H1 (cell line): ENCODE measurements around the gene DCPS. TPM values are rescaled to one million over a fixed set of nuclear protein-coding genes. Genes with fewer than 3 reads are reported as not detected.

Source experiments
- CTCF ChIA-PET: fragments of 300-600 bp; sonication (Branson Sonifier 250); formaldehyde crosslinking; loops from one replicate; lab custom pipeline; 2021; ENCODE audit not compliant: partially characterized antibody; lab: Charles Lee
- POLR2A ChIA-PET: fragments of 300-600 bp; sonication (Branson Sonifier 250); formaldehyde crosslinking; loops from one replicate; lab custom pipeline; 2021; ENCODE audit warnings: inconsistent platforms; ENCODE audit not compliant: partially characterized antibody; lab: Charles Lee
- DNase-seq, 2 experiments: peaks; one replicate each; pipeline versions ENCODE4 v3.0.0 to v3.0.0-alpha.2; 2010 to 2022; ENCODE audit warnings: low spot score in 2 of 2, low read depth in 1 of 2, mixed read lengths in 1 of 2
- FAIRE-seq: peaks from 2 replicates; lab custom pipeline; 2011; peaks lifted over from hg19 to GRCh38; lab: Jason Lieb, UNC
- H2AFZ ChIP-seq: 2 replicates; pipeline ENCODE4 v1.8.1; 2012; ENCODE audit warnings: low read length, inconsistent platforms
- H2AK5ac ChIP-seq: 2 replicates; pipeline ENCODE4 v1.6.1; 2013; ENCODE audit warnings: low read depth, low read length
- H2BK120ac ChIP-seq: replicated peaks from 2 replicates; pipeline ENCODE3; 2013; ENCODE audit warnings: low read depth, low read length, inconsistent platforms
- H2BK12ac ChIP-seq: 2 replicates; pipeline ENCODE4 v1.6.1; 2013; ENCODE audit warnings: low read depth, low read length
- H2BK15ac ChIP-seq: 2 replicates; pipeline ENCODE4 v1.6.1; 2013; ENCODE audit warnings: low read length
- H2BK20ac ChIP-seq: 2 replicates; pipeline ENCODE4 v1.6.1; 2013; ENCODE audit warnings: low read length
- H2BK5ac ChIP-seq: 2 replicates; pipeline ENCODE4 v1.6.1; 2013; ENCODE audit warnings: low read depth, low read length
- H3K14ac ChIP-seq: 2 replicates; pipeline ENCODE4 v1.6.1; 2013; ENCODE audit warnings: inconsistent platforms; ENCODE audit not compliant: insufficient read length
- H3K18ac ChIP-seq: 2 replicates; pipeline ENCODE4 v1.6.1; 2013; ENCODE audit warnings: low read length; ENCODE audit errors: extremely low read depth
- H3K23ac ChIP-seq: 2 replicates; pipeline ENCODE4 v1.6.1; 2013; ENCODE audit warnings: inconsistent platforms; ENCODE audit not compliant: insufficient read length
- H3K23me2 ChIP-seq: 2 replicates; pipeline ENCODE4 v1.6.1; 2013; ENCODE audit warnings: low read depth, low read length
- H3K27ac ChIP-seq: 2 replicates; pipeline ENCODE4 v1.6.1; 2011; ENCODE audit warnings: low read depth, low read length, inconsistent platforms
- H3K27me3 ChIP-seq, 4 experiments: replicated peaks in 1 of 4; 1 replicate in 1 of 4; 2 replicates in 3 of 4; pipeline versions ENCODE4 v1.6.1 to v1.8.1; 2011 to 2013; ENCODE audit warnings: low read length in 3 of 4, mild to moderate bottlenecking in 3 of 4, inconsistent platforms in 2 of 4, mixed read lengths in 2 of 4, moderate library complexity in 1 of 4; ENCODE audit not compliant: control insufficient read depth in 3 of 4, insufficient read depth in 3 of 4; ENCODE audit errors: extremely low read depth in 1 of 4
- H3K36me3 ChIP-seq, 4 experiments: 2 replicates each; pipeline versions ENCODE4 v1.6.1 to v1.8.1; 2011 to 2013; ENCODE audit warnings: mild to moderate bottlenecking in 4 of 4, low read length in 3 of 4, moderate library complexity in 2 of 4, control low read depth in 1 of 4, inconsistent platforms in 1 of 4; ENCODE audit not compliant: insufficient read depth in 4 of 4, control insufficient read depth in 2 of 4
- H3K4ac ChIP-seq: replicated peaks from 2 replicates; pipeline ENCODE3; 2013; ENCODE audit warnings: low read length, low read depth, mixed read lengths, inconsistent platforms; ENCODE audit not compliant: insufficient read length
- H3K4me1 ChIP-seq, 4 experiments: replicated peaks in 1 of 4; 1 replicate in 1 of 4; 2 replicates in 3 of 4; pipeline versions ENCODE4 v1.6.1 to v1.8.1; 2011 to 2013; ENCODE audit warnings: low read length in 3 of 4, inconsistent platforms in 2 of 4, mixed read lengths in 1 of 4; ENCODE audit not compliant: insufficient read depth in 4 of 4, control insufficient read depth in 3 of 4
- H3K4me2 ChIP-seq, 2 experiments: 2 replicates each; pipeline versions ENCODE4 v1.6.1 to v1.8.1; 2011 to 2013; ENCODE audit warnings: low read depth in 2 of 2, low read length in 2 of 2, control low read depth in 1 of 2, inconsistent platforms in 1 of 2, mild to moderate bottlenecking in 1 of 2; ENCODE audit not compliant: insufficient read depth in 1 of 2
- H3K4me3 ChIP-seq, 4 experiments: fragments of 200-600, 300-600 bp in 1 of 4; sonication (generic), shearing (Covaris generic), sonication (Bioruptor Twin) in 1 of 4; 2 replicates each; pipeline versions ENCODE4 v1.5.1 to v1.8.1; 2011 to 2016; ENCODE audit warnings: low read length in 4 of 4, low read depth in 3 of 4, control low read depth in 2 of 4, inconsistent platforms in 2 of 4, mild to moderate bottlenecking in 2 of 4, mixed read lengths in 1 of 4, moderate library complexity in 1 of 4; ENCODE audit not compliant: insufficient read depth in 2 of 4; ENCODE audit errors: extremely low read depth in 1 of 4
- H3K56ac ChIP-seq: replicated peaks from 2 replicates; pipeline ENCODE3; 2013; ENCODE audit warnings: low read depth, mild to moderate bottlenecking, mixed read lengths, low read length, inconsistent platforms; ENCODE audit not compliant: insufficient read length
- H3K79me1 ChIP-seq: 2 replicates; pipeline ENCODE4 v1.6.1; 2013; ENCODE audit warnings: low read depth, low read length, control low read depth
- H3K79me2 ChIP-seq, 2 experiments: 2 replicates each; pipeline versions ENCODE4 v1.6.1 to v1.8.1; 2012 to 2013; ENCODE audit warnings: low read length in 2 of 2, mild to moderate bottlenecking in 2 of 2, inconsistent platforms in 1 of 2; ENCODE audit not compliant: insufficient read depth in 2 of 2, control insufficient read depth in 1 of 2
- H3K9ac ChIP-seq, 4 experiments: replicated peaks in 1 of 4; 1 replicate in 1 of 4; 2 replicates in 3 of 4; pipeline versions ENCODE4 v1.6.1 to v1.8.1; 2011 to 2013; ENCODE audit warnings: low read depth in 3 of 4, low read length in 3 of 4, control low read depth in 2 of 4, mild to moderate bottlenecking in 2 of 4, moderate library complexity in 2 of 4, inconsistent platforms in 1 of 4; ENCODE audit errors: extremely low read depth in 1 of 4
- H3K9me3 ChIP-seq, 2 experiments: 2 replicates each; pipeline versions ENCODE4 v1.6.1 to v1.8.1; 2012 to 2013; ENCODE audit warnings: mild to moderate bottlenecking in 2 of 2, moderate library complexity in 2 of 2, control low read depth in 1 of 2, inconsistent platforms in 1 of 2, low read depth in 1 of 2, low read length in 1 of 2, mixed read lengths in 1 of 2; ENCODE audit not compliant: insufficient read depth in 2 of 2
- H4K20me1 ChIP-seq, 2 experiments: replicated peaks in 1 of 2; 2 replicates each; pipeline versions ENCODE3 to v1.8.1; 2011 to 2013; ENCODE audit warnings: inconsistent platforms in 2 of 2, low read length in 2 of 2, mild to moderate bottlenecking in 1 of 2; ENCODE audit not compliant: insufficient read depth in 2 of 2, control insufficient read depth in 1 of 2
- H4K5ac ChIP-seq: 2 replicates; pipeline ENCODE4 v1.6.1; 2013; ENCODE audit warnings: low read length, low read depth, mixed read lengths, inconsistent platforms; ENCODE audit not compliant: insufficient read length
- H4K8ac ChIP-seq: 2 replicates; pipeline ENCODE4 v1.8.0; 2013; ENCODE audit warnings: mild to moderate bottlenecking, moderate library complexity, low read length, inconsistent platforms; ENCODE audit not compliant: insufficient read depth; ENCODE audit errors: extremely low read depth
- H4K91ac ChIP-seq: replicated peaks from 2 replicates; pipeline ENCODE3; 2013; ENCODE audit warnings: low read length, mixed read lengths, inconsistent platforms; ENCODE audit not compliant: insufficient read length
- CBX8 ChIP-seq: fragments of 300-800, 300-1000 bp; sonication (generic); IDR thresholded peaks from 2 replicates; pipeline ENCODE4 v1.7.1; 2016; ENCODE audit warnings: low read depth, low read length, borderline replicate concordance
- KDM4A ChIP-seq: IDR thresholded peaks from one replicate; pipeline ENCODE4 v1.7.1; 2012; ENCODE audit warnings: low read depth, mild to moderate bottlenecking, moderate library complexity, low read length, inconsistent platforms; ENCODE audit not compliant: severe bottlenecking
- WGBS, 2 experiments: shearing (Covaris generic) in 1 of 2; methylation state at CpG; one replicate each; pipeline versions ENCODE4 v1.1.6 to v1.1.7; 2013 to 2015; ENCODE audit warnings: low lambda C conversion rate in 2 of 2, mixed read lengths in 2 of 2, inconsistent platforms in 1 of 2, low coverage in 1 of 2, missing lambda C conversion rate in 1 of 2; ENCODE audit not compliant: insufficient replicate concordance in 2 of 2, insufficient coverage in 1 of 2, insufficient read length in 1 of 2; ENCODE audit errors: extremely low coverage in 1 of 2, missing lambda C conversion rate in 1 of 2; 5-methylcytosine and 5-hydroxymethylcytosine counted together
- polyA plus RNA-seq, 7 experiments: library from polyadenylated mRNA; depleted of rRNA in 3 of 7; stranded (reverse) in 5 of 7; unstranded in 2 of 7; fragments of >200 nt in 5 of 7; fragments of 200-250 nt in 2 of 7; gene quantifications; 1 replicate in 5 of 7; 2 replicates in 1 of 7; 4 replicates in 1 of 7; pipeline versions ENCODE4 v1.2.1 to v1.2.3, GENCODE V29; 2011 to 2013; ENCODE audit warnings: missing spikeins in 2 of 7, mixed read lengths in 2 of 7
- total RNA-seq: library from RNA; stranded (reverse); fragmentation: NEBNext Ultra II Directional; extraction: Animal tissue kit (Norgen Biotek cat#: 25700); gene quantifications from 2 replicates; pipeline ENCODE4 v1.2.1, GENCODE V29; 2021

DCPS gene
- total and polyA plus RNA-seq, 2 of the 8 experiments (the other 6 are each of a cell fraction or from before 2014, with no cell fraction given): 24.6 to 55.2 TPM

DNA sequence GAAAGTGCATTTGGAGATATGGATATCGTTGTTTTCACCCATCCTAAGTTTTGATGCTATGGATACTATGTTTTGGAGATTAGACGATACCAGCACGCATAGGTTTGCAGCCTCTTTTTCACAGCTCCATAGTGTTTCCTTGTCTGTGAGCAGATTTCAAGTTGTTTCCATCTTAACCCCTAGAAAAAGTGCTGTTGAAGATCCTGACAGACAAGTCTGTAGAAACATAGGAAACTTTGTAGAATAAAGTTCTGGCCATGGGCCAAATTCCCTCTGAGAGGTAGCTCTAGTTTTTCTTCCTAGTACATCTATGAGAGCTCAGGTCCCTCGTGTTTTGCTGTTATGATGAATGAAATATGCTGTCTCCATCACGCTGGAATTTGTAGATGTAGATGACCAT, 84.0 kb downstream of the DCPS start:
- Histone ChIP-seq H3K56ac (no peak overlapping the region), H2BK20ac (no peak overlapping the region), H2BK15ac (no peak overlapping the region), H4K5ac (no peak overlapping the region), H4K8ac (no peak overlapping the region), H3K79me1 (peaks cover 6% of the 10 kb centered on the region), H4K20me1 (peaks cover 4 to 5% of the 10 kb centered on the region in 2 experiments), H3K9ac (no peak overlapping the region), H3K4me2 (no peak overlapping the region), H2BK120ac (no peak overlapping the region), H3K79me2 (peaks cover 0 to 3% of the 10 kb centered on the region in 2 experiments; a peak in 1 of 4 replicates), H3K14ac (no peak overlapping the region), H3K4me1 (peaks cover 0 to 8% (median 3%) of the 10 kb centered on the region in 4 experiments; a peak in 5 of 7 replicates), H3K36me3 (no peaks in the 10 kb centered on the region), H4K91ac (no peak overlapping the region), H3K4me3 (no peak overlapping the region), H3K27me3 (no peaks in the 10 kb centered on the region), H3K27ac (no peak overlapping the region), H3K23ac (no peak overlapping the region), H3K9me3 (no peaks in the 10 kb centered on the region), H3K23me2 (no peaks in the 10 kb centered on the region), H2AK5ac (no peak overlapping the region), H3K4ac (no peak overlapping the region), H2BK5ac (no peak overlapping the region), H3K18ac (no peak overlapping the region), H2AFZ (no peak overlapping the region), H2BK12ac (no peak overlapping the region)
- FAIRE-seq (no peak), DNase-seq (no peak)
- no peak for TF ChIP-seq CBX8
- no peak for TF ChIP-seq KDM4A
- WGBS, 2 experiments: 94% methylated on average over 5 of the region's 5 CpGs; no CpG with 5 or more reads in 1 of the 2 experiments
- POLR2A ChIA-PET: interaction anchor here (1.2 kb wide), 1 partner anchor 30 kb away, joined by 3 read pairs; no protein-coding TSS in a partner anchor
- CTCF ChIA-PET: interaction anchor here (0.5 to 1.6 kb wide), 3 partner anchors 30 to 67 kb away, joined by 3 to 4 read pairs (median 4); partner anchors contain the start of gene ST3GAL4
